ENCODE measurements around the gene FOXD2.

The FOXD2 gene

GRCh38 chr1:47439017-47439818, 1.4 kb downstream of the FOXD2 start:
- DNase-seq (ENCODE audit: extremely low read depth, low read depth) = no peak
- TF ChIP-seq CTCF (IDR thresholded peaks at IDR 0.05; ENCODE audit: low read depth, low read length, missing control alignments) = no peak
- no peak overlapping the region for H3K4me3 ChIP-seq (replicated peaks; ENCODE audit: low read depth, low read length)

- H3K4me3 ChIP-seq (replicated peaks; ENCODE audit: low read depth, low read length) = no peak overlapping the region
- TF ChIP-seq CTCF (IDR thresholded peaks at IDR 0.05; ENCODE audit: low read depth, low read length, missing control alignments) = no peak
Measured at GRCh38 chr1:47439819-47440598, 2.2 kb downstream of the FOXD2 start.

GRCh38 chr1:47440599-47441081, 2.8 kb downstream of the FOXD2 start:
- H3K4me3 ChIP-seq (replicated peaks; ENCODE audit: low read depth, low read length) = no peak overlapping the region
- no peak for DNase-seq (ENCODE audit: extremely low read depth, low read depth)
- TF ChIP-seq CTCF (IDR thresholded peaks at IDR 0.05; ENCODE audit: low read depth, low read length, missing control alignments) = no peak

More at GRCh38 chr1:47439819-47440598, 2.2 kb downstream of the FOXD2 start:
- no peak for DNase-seq (ENCODE audit: extremely low read depth, low read depth)

- DNase-seq (ENCODE audit: extremely low read depth, low read depth) = no peak
- TF ChIP-seq CTCF (IDR thresholded peaks at IDR 0.05; ENCODE audit: low read depth, low read length, missing control alignments) = no peak
- H3K4me3 ChIP-seq (replicated peaks; ENCODE audit: low read depth, low read length) = no peak overlapping the region
Measured at GRCh38 chr1:47441450-47442106, 3.7 kb downstream of the FOXD2 start.

GRCh38 chr1:47442202-47442601, 4.4 kb downstream of the FOXD2 start:
- no peak for DNase-seq (ENCODE audit: extremely low read depth, low read depth)
- no peak overlapping the region for H3K4me3 ChIP-seq (replicated peaks; ENCODE audit: low read depth, low read length)
- TF ChIP-seq CTCF (IDR thresholded peaks at IDR 0.05; ENCODE audit: low read depth, low read length, missing control alignments) = no peak

- DNase-seq (ENCODE audit: extremely low read depth, low read depth) = no peak
- no peak overlapping the region for H3K4me3 ChIP-seq (replicated peaks; ENCODE audit: low read depth, low read length)
- no peak for TF ChIP-seq CTCF (IDR thresholded peaks at IDR 0.05; ENCODE audit: low read depth, low read length, missing control alignments)
Measured at GRCh38 chr1:47442842-47443529, 5.1 kb downstream of the FOXD2 start.

All from HFF-Myc (cell line).